GM18511 (cell line): ENCODE data around the gene BTBD2.

Experiments used
- ATAC-seq: cut with Tn5 transposase; IDR thresholded peaks from one replicate; pipeline ENCODE4 v1.9.1; 2021; ENCODE audit warnings: mild to moderate bottlenecking, moderate library complexity; ENCODE audit not compliant: unreplicated experiment

BTBD2 gene

DNA sequence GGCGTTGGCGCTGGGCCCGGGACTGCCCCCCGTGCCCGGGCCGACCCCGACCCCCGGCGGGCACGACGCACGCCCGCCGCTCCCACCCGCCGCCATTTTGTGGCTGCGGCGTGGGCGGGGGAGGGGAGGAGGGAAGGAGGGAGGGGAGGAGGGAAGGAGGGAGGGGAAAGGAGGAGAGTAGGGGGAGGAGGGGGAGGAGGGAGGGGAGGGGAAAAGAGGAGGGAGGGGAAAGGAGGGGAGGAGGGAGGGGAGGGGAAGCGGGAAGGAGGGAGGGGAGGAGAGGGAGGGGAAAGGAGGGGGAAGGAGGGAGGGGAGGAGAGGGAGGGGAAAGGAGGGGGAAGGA, at the start of gene BTBD2:
TSS of gene BTBD2 (minus strand) at position 107 of the 343 bp plus-strand sequence. CDS start at position 96, 11 bp downstream.
- ATAC-seq: no peak

DNA sequence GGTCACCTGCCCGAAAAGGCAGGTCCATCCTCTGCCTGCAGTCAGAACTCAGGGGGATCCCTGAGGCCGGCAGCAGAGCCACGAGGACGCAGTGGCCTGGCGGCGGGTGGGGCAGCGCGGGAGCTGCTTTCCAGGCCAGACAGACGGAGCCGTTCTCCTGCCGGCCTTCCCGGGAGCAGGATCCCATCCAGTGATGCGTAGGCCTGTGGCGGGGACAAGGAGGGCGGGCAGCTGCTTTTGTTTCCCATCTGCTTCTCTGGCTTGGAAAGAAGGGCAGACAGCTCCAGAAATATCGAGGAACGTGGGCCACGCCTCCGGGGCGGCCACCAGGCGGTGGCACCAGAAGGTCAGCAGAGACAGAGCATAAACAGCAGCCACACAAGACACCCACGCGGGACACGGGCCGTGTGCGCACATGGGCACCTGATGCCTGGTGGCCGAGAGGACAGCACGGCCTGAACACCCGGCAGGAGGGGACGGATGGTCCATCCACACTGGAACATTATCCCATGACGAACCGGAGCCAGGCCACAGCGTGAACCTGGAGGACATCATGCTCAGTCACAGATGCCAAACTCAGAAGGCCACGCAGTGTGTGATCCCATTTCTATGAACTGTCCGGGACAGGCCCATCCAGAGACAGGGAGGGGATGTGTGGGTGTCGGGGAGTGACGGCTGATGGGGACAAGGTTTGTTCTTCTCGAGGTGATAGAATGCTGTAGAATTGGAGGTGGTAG, 49.4 kb upstream of the BTBD2 start:
- no peak for ATAC-seq

DNA sequence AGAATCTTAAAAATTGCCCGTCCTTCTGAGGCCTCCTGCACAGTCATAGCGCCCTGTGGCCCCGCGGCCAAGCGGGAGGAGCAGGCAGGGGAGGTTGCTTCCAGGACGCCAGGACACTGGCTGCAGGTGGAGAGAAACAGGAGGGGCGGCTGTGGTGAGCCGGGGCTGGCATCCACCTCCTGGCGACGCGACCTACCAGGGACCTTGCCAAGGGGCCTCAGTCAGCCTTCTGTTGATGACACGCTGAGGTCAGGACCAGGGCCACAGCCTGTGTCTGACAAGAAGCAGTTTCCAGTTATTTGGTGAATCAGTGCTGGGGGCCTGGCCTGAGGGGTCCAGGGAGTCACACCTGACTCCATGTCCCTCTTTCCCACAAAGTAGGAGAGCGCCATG, 48.9 kb upstream of the BTBD2 start:
- ATAC-seq: no peak

DNA sequence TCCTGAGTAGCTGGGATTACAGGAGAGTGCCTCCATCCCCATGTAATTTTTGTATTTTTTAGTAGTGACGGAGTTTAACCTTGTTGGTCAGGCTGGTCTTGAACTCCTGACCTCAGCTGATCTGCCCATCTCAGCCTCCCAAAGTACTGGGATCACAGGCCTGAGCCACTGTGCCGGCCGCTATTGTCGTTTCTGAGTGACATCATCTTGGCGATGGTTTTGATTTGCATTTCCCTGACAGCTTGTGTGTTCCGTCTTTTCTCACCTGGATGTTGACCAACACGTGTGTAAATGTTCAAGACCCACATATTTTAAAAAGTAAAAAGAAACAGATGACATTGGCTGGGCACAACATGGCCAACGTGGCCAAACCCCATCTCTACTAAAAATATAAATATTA, 48.3 kb upstream of the BTBD2 start:
- ATAC-seq: no peak

DNA sequence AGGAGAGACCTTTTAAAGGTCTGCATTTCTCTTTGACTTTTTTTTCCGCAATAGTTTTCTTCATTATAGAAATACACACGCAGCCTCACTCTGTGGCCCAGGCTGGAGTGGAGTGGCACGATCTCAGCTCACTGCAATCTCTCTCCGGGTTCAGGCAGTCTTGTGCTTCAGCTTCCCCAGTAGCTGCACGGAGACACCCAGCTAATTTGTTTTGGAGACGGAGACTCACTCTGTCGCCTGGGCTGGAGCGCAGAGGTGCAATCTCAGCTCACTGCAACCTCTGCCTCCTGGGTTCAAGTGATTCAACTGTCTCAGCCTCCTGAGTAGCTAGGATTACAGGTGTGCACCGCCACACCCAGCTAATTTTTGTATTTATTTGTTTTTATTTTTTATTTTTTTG, 47.3 kb upstream of the BTBD2 start:
- no peak for ATAC-seq

DNA sequence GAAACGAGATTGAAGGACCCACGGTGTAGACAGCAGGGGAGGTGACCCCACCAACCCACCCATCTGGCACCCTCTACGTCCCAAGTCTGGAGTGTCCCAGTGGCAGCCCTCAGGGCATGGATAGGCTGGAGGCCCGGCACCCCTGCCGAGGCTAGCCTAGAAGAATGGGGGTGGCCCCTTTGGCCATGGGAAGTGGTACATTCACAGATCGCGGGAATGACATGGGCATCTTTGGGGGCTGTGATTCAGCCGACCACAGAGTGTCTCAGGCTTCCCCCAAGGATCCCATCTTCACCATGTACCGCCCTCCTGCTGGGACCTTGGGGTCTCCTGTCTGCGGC, 46.8 kb upstream of the BTBD2 start:
- no peak for ATAC-seq

DNA sequence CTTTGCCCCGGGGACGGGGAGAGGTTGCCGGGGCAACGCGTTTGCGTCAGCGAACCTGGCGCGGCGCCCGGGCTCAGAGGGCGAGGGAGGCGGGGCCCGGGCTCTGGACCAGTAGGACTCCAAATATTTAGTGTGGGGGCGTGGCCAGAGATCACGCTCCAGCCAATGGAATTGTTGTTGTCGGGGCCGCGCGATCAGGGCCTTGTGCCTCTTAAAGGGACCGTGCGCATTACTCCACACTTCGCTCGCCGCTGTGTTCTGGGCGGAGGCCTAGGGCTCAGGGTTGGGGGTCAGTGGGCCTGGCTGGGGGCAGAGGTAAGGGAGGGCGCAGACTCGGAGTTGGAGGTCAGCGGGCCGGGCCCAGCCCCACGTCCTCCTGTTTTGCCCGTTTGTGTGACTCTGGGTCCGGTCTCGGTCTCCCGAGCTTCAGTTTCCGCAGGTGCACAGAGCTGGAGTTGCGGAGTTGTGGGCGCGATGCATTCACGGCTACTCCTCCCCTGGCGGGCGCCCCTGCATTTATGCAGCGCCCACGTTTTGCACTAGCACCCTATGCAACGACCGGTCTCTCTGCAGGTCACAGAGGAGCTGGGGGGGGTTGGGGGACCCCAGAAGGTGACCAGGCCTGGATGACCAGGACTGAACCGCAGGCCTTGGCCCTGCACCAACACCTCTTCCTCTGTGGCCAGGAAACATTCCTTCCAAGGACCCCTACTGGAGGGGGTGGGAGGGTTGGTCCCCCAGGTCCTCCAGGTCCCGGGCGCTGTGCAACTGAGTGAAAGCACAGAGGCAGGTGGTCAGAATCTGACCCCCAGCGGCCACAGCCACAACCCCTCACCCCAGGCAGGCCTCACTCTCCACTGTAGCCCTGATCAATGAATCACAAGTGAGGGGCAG, 46.2 kb upstream of the BTBD2 start:
- ATAC-seq: peak; percentile 88

DNA sequence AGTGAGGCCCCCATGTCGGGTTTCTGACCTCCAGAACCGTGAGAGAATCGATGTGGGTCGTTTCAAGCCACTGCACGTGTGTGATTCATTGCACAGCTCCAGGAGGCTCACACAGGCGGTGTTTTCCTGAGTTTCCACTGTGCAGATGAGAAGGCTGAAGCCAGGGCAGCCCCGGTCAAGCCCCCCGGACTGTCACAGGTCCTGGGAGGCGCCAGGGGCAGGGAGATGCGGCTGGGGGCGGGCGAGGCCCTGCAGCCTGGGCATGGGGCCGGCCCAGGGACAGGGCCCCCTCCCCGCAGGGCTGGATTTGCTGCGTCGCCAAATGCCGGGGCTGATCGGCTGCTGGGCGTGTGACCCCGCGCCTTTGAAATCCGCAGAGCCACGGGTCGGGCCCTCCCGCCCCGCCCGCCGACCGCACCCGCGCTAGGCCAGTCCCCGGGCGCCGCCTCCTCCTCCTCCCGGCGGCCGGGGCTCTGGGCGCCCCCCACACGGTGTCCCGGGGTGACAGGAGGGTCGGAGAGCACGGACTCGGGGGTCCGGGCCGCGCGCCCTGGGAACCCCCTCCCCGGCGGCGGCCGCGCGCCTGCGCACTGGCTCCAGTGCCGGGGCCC, 45.5 kb upstream of the BTBD2 start:
- peak; percentile 28 for ATAC-seq

DNA sequence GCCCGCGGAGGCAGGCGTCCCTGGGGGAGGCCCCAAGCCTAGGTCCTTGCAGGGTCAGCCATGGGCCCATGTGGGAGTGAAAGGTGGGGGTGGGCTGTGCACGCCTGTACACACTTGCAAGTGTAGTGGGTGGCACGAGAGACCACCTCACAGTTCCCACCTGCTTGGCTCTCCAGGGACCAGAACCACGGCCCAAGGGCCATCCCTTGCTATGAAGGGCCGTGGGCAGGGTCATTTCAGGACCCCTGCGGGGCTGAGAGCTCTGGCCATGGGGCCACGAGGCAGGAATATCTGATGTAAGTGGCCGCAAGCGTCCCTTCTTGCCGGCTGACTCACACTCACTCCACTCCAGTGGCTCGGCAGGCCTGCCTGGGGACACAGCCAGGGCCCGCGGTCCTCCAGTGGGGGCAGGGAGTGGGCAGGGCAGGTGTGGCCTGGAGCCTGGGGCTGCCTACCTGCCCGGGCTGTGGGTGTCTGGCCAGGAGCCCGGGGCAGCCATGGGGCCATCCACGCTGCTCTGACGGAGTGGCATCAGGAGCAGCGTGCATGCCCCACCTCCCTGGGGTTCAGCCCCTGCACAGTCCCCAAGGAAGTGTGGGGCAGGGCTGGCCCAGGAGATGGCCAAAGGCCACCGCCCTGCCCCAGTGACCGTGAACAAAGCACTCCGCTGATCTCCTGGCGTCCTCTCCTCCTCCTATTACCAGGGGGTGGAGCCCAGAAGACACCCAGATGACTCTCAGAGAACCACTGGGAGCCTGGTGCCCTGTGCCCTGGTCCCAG, 44.1 kb upstream of the BTBD2 start:
- ATAC-seq: no peak

DNA sequence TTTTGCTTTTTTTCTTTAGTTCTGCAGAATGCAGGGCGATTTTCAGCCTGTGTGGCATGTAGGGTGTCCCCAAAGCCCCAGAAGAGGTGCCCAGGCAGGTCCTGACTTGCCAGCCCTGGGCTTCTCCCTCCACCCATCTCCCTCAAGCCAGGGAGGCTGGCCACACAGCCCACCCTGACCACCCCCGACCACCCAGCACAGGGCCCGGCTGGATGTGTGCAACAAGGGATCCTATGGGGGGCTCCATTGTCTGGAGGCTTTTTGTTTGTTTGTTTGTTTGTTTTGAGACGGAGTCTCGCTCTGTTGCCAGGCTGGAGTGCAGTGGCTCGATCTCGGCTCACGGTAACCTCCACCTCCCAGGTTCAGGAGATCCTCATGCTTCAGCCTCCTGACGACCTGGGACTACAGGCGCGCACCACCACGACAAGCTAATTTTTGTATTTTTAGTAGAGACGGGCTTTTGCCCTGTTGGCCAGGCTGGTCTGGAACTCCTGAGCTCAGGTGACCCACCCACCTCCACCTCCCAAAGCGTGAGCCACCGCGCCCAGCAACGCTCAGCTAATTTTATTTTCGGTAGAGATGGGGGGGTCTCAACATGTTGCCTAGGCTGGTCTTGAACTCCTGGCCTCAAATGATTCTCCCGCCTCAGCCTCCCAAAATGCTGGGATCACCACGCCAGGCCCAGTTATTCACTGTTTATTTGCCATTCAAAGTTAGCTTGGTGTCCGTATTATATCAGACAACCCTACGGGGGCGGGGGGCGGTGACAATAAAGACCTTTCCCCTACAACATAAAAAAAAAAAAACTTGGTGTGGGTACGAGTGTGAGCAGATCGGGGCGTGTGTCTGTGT, 43.3 kb upstream of the BTBD2 start:
- no peak for ATAC-seq

DNA sequence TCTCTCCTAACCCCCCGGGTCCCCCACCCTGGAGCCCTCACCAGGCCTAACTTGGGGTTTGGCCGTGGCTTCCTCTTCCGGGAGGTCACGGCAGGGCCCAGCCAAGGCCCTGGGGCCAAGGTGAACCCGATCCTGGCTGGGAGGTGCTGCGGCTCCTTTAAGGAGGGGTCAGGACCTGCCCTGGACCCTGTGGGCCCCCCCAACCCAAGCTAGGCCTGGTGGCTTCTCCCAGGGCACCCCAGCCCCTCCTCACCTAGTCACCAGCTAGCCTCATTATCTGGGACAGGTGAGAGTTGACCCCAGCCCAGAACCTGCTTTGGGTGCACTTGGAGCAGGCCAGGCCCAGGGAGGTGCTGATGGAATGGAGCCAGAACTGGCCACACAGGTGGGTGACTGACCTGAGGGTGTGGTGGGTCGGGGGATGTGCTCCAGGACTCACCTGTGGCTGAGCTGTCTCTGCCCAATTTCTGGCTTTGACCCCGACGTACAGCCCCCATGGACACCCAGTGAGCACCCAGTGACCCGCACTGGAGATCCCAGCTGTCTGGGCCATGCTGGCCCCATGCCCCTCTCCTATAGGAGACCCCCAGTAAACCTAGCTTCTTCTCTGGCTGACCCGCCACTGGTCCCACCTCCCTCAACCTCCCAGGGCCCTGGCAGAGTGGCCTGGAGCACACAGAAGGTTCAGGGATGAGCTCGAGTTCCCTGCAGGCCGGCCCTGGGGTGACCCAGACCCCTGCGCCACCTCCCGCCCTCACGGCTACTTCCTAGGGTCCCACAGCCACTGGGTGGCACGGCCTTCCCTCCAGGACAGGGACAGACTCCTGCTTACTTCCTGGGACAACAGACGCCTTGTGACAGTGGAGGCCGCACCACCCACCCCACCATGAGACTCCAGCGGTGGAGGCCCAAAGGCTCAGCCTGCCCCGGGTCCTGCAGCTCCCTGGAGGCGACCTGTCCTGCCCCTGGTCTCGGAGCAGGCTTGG, 42.3 kb upstream of the BTBD2 start:
- no peak for ATAC-seq

DNA sequence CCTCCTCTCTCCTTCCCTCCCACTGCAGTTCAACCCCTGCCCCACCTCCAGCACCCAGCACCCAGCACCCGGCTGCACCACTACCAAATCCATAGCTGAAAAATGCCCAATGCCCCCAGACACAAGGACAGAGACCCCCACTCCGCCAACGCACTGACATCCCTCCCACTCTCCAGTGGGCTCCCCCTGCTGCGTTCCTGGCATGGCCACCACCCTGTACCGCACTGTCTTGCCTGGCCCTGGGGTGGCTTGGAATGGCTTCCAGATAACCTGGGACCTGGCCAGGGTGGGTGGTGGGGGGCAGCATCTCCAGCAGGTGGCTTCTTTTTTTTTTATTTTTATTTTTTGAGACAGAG, 41.3 kb upstream of the BTBD2 start:
- no peak for ATAC-seq

DNA sequence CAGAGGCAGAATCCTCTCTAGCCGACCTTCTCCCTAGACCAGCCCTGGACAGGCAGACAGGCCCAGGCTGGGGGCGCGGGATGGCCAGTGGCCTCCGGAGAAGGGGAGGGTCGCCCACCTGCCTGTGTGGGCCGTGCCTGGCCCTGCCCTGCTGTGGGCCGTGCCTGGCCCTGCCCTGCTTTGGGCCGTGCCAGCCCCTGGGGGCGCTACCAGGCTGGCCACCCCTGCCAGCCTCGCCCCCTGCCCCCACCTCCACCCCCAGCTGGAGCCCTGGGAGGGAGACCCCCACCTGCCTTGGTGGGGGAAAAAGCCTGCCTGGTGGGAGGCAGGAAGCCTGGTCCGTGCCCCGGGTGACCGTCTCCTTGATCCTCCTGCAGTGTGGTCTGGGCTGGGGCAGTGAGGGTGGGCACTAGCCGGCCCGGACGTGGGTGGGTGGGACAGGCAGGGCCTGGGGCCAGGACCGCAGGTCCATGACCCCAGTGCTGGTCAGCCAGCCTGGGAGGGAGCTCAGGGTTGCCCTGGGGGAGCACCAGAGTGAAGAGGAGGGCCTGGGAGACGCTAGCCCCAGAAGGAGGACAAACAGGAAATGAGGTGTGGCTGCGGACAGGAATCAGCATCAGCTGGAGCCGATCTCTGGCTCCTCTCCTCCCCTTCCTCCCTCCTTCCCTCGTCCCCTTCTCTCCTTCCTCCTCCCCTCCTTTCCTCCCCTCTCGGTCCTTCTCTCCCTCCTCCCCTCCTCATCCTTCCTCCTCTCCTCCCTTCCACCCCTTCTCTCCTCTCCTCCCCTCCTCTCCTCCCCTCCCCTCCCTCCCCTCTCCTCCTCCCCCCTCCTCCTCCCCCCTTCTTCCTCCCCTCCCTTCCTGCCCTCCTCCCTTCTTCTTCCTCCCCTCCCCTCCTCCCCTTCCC, 40.7 kb upstream of the BTBD2 start:
- ATAC-seq: no peak

DNA sequence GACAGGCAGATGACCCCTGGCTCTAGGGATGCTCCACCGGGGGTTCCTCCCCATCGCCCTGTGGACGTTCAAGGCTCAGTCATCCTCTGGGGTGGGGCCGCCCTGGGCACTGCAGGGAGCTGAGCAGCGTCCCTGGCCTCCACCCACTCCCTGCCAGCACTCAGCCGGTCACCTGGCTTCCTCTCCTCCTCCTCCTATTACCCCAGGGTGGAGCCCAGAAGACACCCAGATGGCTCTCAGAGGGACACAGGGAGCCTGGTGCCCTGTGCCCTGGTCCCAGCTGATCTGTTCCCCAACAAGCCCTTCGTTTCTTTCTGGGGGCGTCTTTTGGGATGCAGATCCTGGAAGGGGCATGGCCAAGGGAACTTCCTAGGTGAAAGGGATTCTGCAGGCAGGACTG, 39.2 kb upstream of the BTBD2 start:
- ATAC-seq: no peak

DNA sequence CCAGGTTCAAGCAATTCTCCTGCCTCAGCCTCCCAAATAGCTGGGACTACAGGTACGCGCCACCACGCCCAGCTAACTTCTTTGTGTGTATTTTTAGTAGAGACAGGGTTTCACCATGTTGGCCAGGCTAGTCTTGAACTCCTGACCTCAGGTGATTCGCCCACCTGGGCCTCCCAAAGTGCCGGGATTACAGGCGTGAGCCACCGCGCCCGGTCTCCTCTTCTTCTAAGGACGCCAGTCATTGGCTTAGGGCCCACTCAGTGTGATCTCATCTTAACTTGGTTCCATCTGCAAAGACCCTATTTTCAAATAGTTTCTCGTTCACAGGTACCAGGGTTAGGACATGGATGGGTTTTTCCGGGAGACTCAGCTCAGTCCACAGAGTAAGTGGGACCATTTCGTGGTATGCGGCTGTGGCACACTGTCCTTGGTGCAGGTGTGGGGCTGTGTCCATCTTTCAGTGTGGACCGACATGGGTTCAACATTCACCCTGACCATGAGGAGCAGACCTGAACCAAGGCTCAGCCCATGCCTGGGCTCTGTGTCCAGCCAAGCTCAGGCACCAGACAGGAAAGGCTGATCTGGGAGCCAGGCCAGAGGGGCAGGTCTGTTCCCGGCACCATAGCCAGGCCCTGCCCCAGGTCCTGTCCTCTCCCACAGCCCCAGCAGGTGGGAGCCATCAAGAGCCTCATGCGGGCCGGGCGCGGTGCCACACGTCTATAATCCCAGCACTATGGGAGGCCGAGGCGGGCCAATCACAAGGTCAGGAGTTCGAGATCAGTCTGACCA, 38.3 kb upstream of the BTBD2 start:
- ATAC-seq: no peak

DNA sequence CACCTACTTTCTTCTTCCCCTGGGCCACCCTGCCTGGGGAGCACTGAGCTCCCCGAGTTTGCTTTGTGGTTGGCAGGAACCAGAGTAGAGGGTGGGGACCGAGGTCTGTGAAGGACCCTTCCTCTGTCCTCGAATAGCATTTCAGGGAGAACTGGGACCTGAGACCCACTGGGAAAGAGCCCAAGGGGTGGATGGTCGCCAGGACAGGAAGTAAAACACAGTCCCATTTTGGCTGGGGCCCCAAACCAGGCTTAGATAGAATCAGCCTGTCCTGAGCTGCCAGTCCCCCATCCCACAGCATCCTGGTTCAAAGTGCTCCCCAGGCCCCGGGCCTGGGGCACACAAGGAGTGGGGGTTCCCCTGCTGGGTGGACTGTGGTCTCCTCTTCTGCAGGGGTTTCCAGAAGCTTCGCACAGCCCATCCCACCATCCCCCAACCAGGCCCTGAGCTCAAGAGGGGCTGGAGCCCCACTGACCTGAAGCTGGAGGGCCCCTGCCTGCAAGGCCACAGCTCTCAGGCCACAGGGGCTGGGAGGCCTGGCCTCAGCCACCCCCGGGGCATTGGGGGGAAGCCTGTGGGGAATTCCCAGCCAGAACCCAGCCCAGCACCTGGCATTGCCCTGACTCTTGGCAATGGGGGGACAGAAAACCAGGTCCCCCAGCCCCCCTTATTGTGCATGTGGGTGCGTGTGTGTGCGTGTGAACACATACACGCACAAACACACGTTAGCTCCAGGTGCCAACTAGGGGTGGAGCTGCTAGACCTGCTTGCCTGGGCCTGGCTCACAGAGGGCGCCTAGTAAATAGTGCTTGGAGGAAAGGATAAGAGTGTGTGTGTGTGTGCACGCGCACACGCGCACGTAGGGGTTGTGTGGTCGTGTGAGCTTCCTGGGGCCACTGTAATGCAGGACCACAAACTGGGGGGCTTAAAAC, 36.5 kb upstream of the BTBD2 start:
- no peak for ATAC-seq
